Kidney (tissue), 14 donors: Measurements from ENCODE around the gene DCST1. TPM values are rescaled to one million over a fixed set of nuclear protein-coding genes. Genes with fewer than 3 reads are reported as not detected.
A peak's percentile ranks its signal among the peaks of the same experiment; 100 is the strongest.

Experiments used
- DNase-seq, 5 donors: peaks; one replicate each; pipeline ENCODE4 v3.0.0-alpha.2; 2013 to 2020
- FAIRE-seq: peaks from 2 replicates; lab custom pipeline; 2012; peaks lifted over from hg19 to GRCh38; lab: Jason Lieb, UNC
- H3K27ac ChIP-seq, 2 donors: one replicate each; pipeline ENCODE4 v1.7.0; 2013; ENCODE audit warnings: low read depth in 2 of 2, low read length in 2 of 2, inconsistent platforms in 1 of 2
- H3K27me3 ChIP-seq: one replicate; pipeline ENCODE4 v1.7.1; 2013; ENCODE audit warnings: low read length, inconsistent platforms; ENCODE audit not compliant: control insufficient read depth, insufficient read depth
- H3K36me3 ChIP-seq, 3 donors: one replicate each; pipeline versions ENCODE4 v1.7.0 to v1.7.1; 2013; ENCODE audit warnings: low read length in 3 of 3, control low read depth in 1 of 3, inconsistent platforms in 1 of 3; ENCODE audit not compliant: insufficient read depth in 3 of 3, control insufficient read depth in 2 of 3
- H3K4me1 ChIP-seq, 3 donors: one replicate each; pipeline versions ENCODE4 v1.7.0 to v1.7.1; 2013; ENCODE audit warnings: low read length in 3 of 3, inconsistent platforms in 1 of 3, low read depth in 1 of 3; ENCODE audit not compliant: control insufficient read depth in 2 of 3, insufficient read depth in 2 of 3
- H3K4me3 ChIP-seq, 3 donors: one replicate each; pipeline versions ENCODE4 v1.7.0 to v1.8.1; 2013; ENCODE audit warnings: low read length in 3 of 3, control low read depth in 1 of 3, inconsistent platforms in 1 of 3
- H3K9ac ChIP-seq, 3 donors: one replicate each; pipeline versions ENCODE4 v1.7.0 to v1.7.1; 2013; ENCODE audit warnings: low read length in 3 of 3, control low read depth in 1 of 3, inconsistent platforms in 1 of 3
- H3K9me3 ChIP-seq, 3 donors: one replicate each; pipeline versions ENCODE4 v1.7.0 to v1.7.1; 2013; ENCODE audit warnings: low read length in 3 of 3, control low read depth in 1 of 3, inconsistent platforms in 1 of 3; ENCODE audit not compliant: control insufficient read depth in 2 of 3, insufficient read depth in 1 of 3
- intact Hi-C: fragments of 100-400 bp; cut with DNase I; formaldehyde crosslinking; loops from one replicate; pipeline ENCODE4 v1.11.1; 2022
- polyA plus RNA-seq: library from polyadenylated mRNA; stranded (reverse); fragments of 350-450 nt; fragmentation: Illumina TruSeq; extraction: RNeasy Lipid Tissue Mini Kit (QIAGEN cat#74804); gene quantifications from one replicate; pipeline ENCODE4 v1.2.3, GENCODE V29; 2014; ENCODE audit warnings: low read depth, low replicate concordance; ENCODE audit not compliant: insufficient read depth
- total RNA-seq: library from RNA; stranded (reverse); fragmentation: NEBNext Ultra II Directional; extraction: Animal tissue kit (Norgen Biotek cat#: 25700); gene quantifications from one replicate; pipeline ENCODE4 v1.2.1, GENCODE V29; 2021
- TF ChIP-seq, protein P1 (sequence below): IDR thresholded peaks from 3 replicates; pipeline ENCODE4 v1.5.1; 2012; ENCODE audit warnings: mild to moderate bottlenecking, moderate library complexity, borderline replicate concordance; ENCODE audit not compliant: insufficient read depth; ENCODE audit errors: extremely low read depth
- donor health status: control.
- donor health status: control.
- donor health status: control.
- donor health status: control.
- donor health status: control.
- donor health status: DM: yes; HTN: yes; CAD: no.
- donor health status: Normal renal cell carcinoma (clear cell type).

Gene DCST1
- total and polyA plus RNA-seq, 2 donors from 2014 or later, result not detected

DNA sequence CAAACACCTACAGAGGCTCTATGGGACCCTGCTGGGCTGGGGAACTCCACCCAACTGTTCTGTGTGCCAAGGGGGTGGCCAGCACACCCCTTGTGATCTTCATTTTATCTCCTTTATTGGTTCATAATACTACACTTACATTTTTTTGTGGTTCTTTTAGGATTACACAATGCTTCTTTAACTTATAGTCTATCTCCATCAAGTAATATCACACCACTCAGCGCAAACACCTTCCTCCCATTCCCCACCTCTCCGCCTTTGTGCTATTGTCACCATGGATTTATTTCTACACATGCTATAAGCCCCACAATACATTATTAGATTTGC is 61.0 kb downstream of the DCST1 start:
- intact Hi-C loops, result loop anchor here (5.0 kb wide), 1 partner anchor 73 kb away; no protein-coding TSS in a partner anchor
- TF ChIP-seq, protein P1, sequence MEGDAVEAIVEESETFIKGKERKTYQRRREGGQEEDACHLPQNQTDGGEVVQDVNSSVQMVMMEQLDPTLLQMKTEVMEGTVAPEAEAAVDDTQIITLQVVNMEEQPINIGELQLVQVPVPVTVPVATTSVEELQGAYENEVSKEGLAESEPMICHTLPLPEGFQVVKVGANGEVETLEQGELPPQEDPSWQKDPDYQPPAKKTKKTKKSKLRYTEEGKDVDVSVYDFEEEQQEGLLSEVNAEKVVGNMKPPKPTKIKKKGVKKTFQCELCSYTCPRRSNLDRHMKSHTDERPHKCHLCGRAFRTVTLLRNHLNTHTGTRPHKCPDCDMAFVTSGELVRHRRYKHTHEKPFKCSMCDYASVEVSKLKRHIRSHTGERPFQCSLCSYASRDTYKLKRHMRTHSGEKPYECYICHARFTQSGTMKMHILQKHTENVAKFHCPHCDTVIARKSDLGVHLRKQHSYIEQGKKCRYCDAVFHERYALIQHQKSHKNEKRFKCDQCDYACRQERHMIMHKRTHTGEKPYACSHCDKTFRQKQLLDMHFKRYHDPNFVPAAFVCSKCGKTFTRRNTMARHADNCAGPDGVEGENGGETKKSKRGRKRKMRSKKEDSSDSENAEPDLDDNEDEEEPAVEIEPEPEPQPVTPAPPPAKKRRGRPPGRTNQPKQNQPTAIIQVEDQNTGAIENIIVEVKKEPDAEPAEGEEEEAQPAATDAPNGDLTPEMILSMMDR, result no peak
- Histone ChIP-seq H3K36me3 (no peaks in the 10 kb centered on the region), H3K4me1 (peaks cover 0 to 4% (median 0%) of the 10 kb centered on the region in 3 donors), H3K27ac (no peak overlapping the region), H3K9me3 (no peaks in the 10 kb centered on the region), H3K9ac (no peak overlapping the region), H3K27me3 (no peaks in the 10 kb centered on the region), H3K4me3 (no peak overlapping the region)
- DNase-seq, result peak in 1 of 5 donors; percentile 1
- FAIRE-seq, result no peak

DNA sequence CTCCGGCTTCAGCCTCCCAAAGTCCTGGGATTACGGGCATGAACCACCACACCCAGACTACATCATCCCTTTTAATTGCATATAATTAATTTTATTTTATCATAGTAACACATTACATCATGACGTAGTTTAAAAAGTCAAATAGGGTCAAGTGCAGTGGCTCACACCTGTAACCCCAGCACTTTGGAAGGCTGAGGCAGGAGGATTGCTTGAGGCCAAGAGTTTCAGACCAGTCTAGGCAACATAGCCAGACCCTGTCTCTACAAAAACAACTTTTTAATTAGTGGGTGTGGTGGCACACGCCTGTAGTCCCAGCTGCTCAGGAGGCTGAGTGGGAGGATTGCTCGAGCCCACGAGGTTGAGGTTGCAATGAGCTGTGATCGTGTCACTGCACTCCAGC is 65.7 kb downstream of the DCST1 start:
- TF ChIP-seq, protein P1, result no peak
- no peak for FAIRE-seq
- Histone ChIP-seq H3K27ac (no peak overlapping the region), H3K27me3 (no peaks in the 10 kb centered on the region), H3K36me3 (no peaks in the 10 kb centered on the region), H3K4me3 (no peak overlapping the region), H3K9me3 (no peaks in the 10 kb centered on the region), H3K4me1 (no peaks in the 10 kb centered on the region), H3K9ac (no peak overlapping the region)
- intact Hi-C loops, result no loop called here
- DNase-seq, result no peak

Other genes with a start within 250 kb of the DCST1 start
- 5.6 TPM for gene KCNN3, start 163.5 kb upstream of the DCST1 start, total RNA-seq
- gene KCNN3, start 163.5 kb upstream of the DCST1 start, polyA plus RNA-seq, result 2.6 TPM
- gene PMVK, start 97.1 kb upstream of the DCST1 start, total RNA-seq, result 42.0 TPM
- 132 TPM for gene PMVK, start 97.1 kb upstream of the DCST1 start, polyA plus RNA-seq
- gene PBXIP1, start 77.7 kb upstream of the DCST1 start, total RNA-seq, result 83.9 TPM
- 115 TPM for gene PBXIP1, start 77.7 kb upstream of the DCST1 start, polyA plus RNA-seq
- gene PYGO2, start 72.0 kb upstream of the DCST1 start, total RNA-seq, result 32.8 TPM
- 26.9 TPM for gene PYGO2, start 72.0 kb upstream of the DCST1 start, polyA plus RNA-seq
- gene SHC1, start 63.1 kb upstream of the DCST1 start, total RNA-seq, result 153 TPM
- gene SHC1, start 63.1 kb upstream of the DCST1 start, polyA plus RNA-seq, result 43.8 TPM
- 23.1 TPM for gene CKS1B, start 59.1 kb upstream of the DCST1 start, total RNA-seq
- gene CKS1B, start 59.1 kb upstream of the DCST1 start, polyA plus RNA-seq, result 43.1 TPM
- 34.1 TPM for gene FLAD1, start 50.5 kb upstream of the DCST1 start, total RNA-seq
- gene FLAD1, start 50.5 kb upstream of the DCST1 start, polyA plus RNA-seq, result 37.9 TPM
- gene LENEP, start 40.2 kb upstream of the DCST1 start, total RNA-seq, result not detected
- not detected for gene LENEP, start 40.2 kb upstream of the DCST1 start, polyA plus RNA-seq
- gene ZBTB7B, start 31.0 kb upstream of the DCST1 start, total RNA-seq, result 68.7 TPM
- 20.1 TPM for gene ZBTB7B, start 31.0 kb upstream of the DCST1 start, polyA plus RNA-seq
- gene DCST2, start within 50 bp of the DCST1 start, total RNA-seq, result 1.4 TPM
- gene DCST2, start within 50 bp of the DCST1 start, polyA plus RNA-seq, result 0.43 TPM
- 152 TPM for gene ADAM15, start 17.5 kb downstream of the DCST1 start, total RNA-seq
- 68.4 TPM for gene ADAM15, start 17.5 kb downstream of the DCST1 start, polyA plus RNA-seq
- gene EFNA4, start 29.9 kb downstream of the DCST1 start, total RNA-seq, result 7.6 TPM
- gene EFNA4, start 29.9 kb downstream of the DCST1 start, polyA plus RNA-seq, result 11.8 TPM
- 1.7 TPM for gene EFNA3, start 45.0 kb downstream of the DCST1 start, total RNA-seq
- 1.2 TPM for gene EFNA3, start 45.0 kb downstream of the DCST1 start, polyA plus RNA-seq
- gene EFNA1, start 94.1 kb downstream of the DCST1 start, total RNA-seq, result 133 TPM
- 61.1 TPM for gene EFNA1, start 94.1 kb downstream of the DCST1 start, polyA plus RNA-seq
- gene SLC50A1, start 102.0 kb downstream of the DCST1 start, total RNA-seq, result 34.8 TPM
- gene SLC50A1, start 102.0 kb downstream of the DCST1 start, polyA plus RNA-seq, result 61.8 TPM
- 84.4 TPM for gene DPM3, start 106.7 kb downstream of the DCST1 start, total RNA-seq
- gene DPM3, start 106.7 kb downstream of the DCST1 start, polyA plus RNA-seq, result 237 TPM
- 198 TPM for gene KRTCAP2, start 139.5 kb downstream of the DCST1 start, total RNA-seq
- 351 TPM for gene KRTCAP2, start 139.5 kb downstream of the DCST1 start, polyA plus RNA-seq
- gene TRIM46, start 140.0 kb downstream of the DCST1 start, total RNA-seq, result 2.1 TPM
- 0.28 TPM for gene TRIM46, start 140.0 kb downstream of the DCST1 start, polyA plus RNA-seq
- 33.0 TPM for gene THBS3, start 174.1 kb downstream of the DCST1 start, total RNA-seq
- 21.4 TPM for gene THBS3, start 174.1 kb downstream of the DCST1 start, polyA plus RNA-seq
- gene MTX1, start 174.9 kb downstream of the DCST1 start, total RNA-seq, result 38.8 TPM
- gene MTX1, start 174.9 kb downstream of the DCST1 start, polyA plus RNA-seq, result 86.9 TPM
- 22.8 TPM for gene ENTREP3, start 221.7 kb downstream of the DCST1 start, total RNA-seq
- 19.8 TPM for gene ENTREP3, start 221.7 kb downstream of the DCST1 start, polyA plus RNA-seq
- gene SCAMP3, start 228.5 kb downstream of the DCST1 start, total RNA-seq, result 66.7 TPM
- gene SCAMP3, start 228.5 kb downstream of the DCST1 start, polyA plus RNA-seq, result 89.1 TPM
- gene CLK2, start 239.7 kb downstream of the DCST1 start, total RNA-seq, result 59.7 TPM
- gene CLK2, start 239.7 kb downstream of the DCST1 start, polyA plus RNA-seq, result 28.9 TPM
- 3.3 TPM for gene HCN3, start 243.6 kb downstream of the DCST1 start, total RNA-seq
- gene HCN3, start 243.6 kb downstream of the DCST1 start, polyA plus RNA-seq, result 4.5 TPM